Subcutaneous adipose tissue (tissue), 4 donors: ENCODE results near the gene GOLGB1. TPM values are rescaled to one million over a fixed set of nuclear protein-coding genes. Genes with fewer than 3 reads are reported as not detected.

Experiments
- CTCF ChIP-seq: fragments of 450-650 bp; IDR thresholded peaks from one replicate; pipeline ENCODE4 v1.5.1; 2016; ENCODE audit warnings: low read depth, mild to moderate bottlenecking, control low read depth, antibody characterized with exemption, moderate library complexity
- total RNA-seq, 4 donors: library from RNA; depleted of rRNA; stranded (reverse); fragments of >200 nt; gene quantifications; one replicate each; pipeline ENCODE4 v1.1.0, GENCODE V29; 2016

GOLGB1 gene
- total RNA-seq, 4 donors from 2014 or later = 69.2 to 91.7 (median 86.4) TPM

- no peak for TF ChIP-seq CTCF
Measured at GRCh38 chr3:121720163-121720562, 29.4 kb downstream of the GOLGB1 start.

- TF ChIP-seq CTCF = no peak
Measured at GRCh38 chr3:121719423-121719822, 30.1 kb downstream of the GOLGB1 start.

- no peak for TF ChIP-seq CTCF
Measured at GRCh38 chr3:121718205-121718846, 31.2 kb downstream of the GOLGB1 start.

- TF ChIP-seq CTCF = no peak
Measured at GRCh38 chr3:121710347-121710746, 39.2 kb downstream of the GOLGB1 start.

- TF ChIP-seq CTCF = no peak
Measured at GRCh38 chr3:121707531-121708273, 41.8 kb downstream of the GOLGB1 start.

- TF ChIP-seq CTCF = no peak
Measured at GRCh38 chr3:121705541-121705940, 44.0 kb downstream of the GOLGB1 start.

- TF ChIP-seq CTCF = no peak
Measured at GRCh38 chr3:121703973-121704372, 45.6 kb downstream of the GOLGB1 start.
